Measurements from ENCODE around the gene STRA8. TPM values are rescaled to one million over a fixed set of nuclear protein-coding genes. Genes with fewer than 3 reads are reported as not detected.

The STRA8 gene
- total RNA-seq, 1 experiment from 2014 or later = not detected

Other genes with a start within 250 kb of the STRA8 start
- gene AGBL3, start 247.3 kb upstream of the STRA8 start, total RNA-seq (2014; rRNA removed) = 0.38 and 1.0 TPM in 2 replicates
- 3.4 and 5.0 TPM in 2 replicates for gene TMEM140, start 85.8 kb upstream of the STRA8 start, total RNA-seq (2014; rRNA removed)
- gene CYREN, start 63.1 kb upstream of the STRA8 start, total RNA-seq (2014; rRNA removed) = 74.4 and 79.0 TPM in 2 replicates
- 6.4 and 6.9 TPM in 2 replicates for gene WDR91, start 22.3 kb upstream of the STRA8 start, total RNA-seq (2014; rRNA removed)

Measured in LHCN-M2 (cell line).